ENCODE measurements around the gene HSD17B10.
"Not testable (repeated sequence)": the region's sequence is repeated elsewhere in the genome, so short reads cannot be mapped to it uniquely, and the experiment has no call there.

HSD17B10 gene

DNA sequence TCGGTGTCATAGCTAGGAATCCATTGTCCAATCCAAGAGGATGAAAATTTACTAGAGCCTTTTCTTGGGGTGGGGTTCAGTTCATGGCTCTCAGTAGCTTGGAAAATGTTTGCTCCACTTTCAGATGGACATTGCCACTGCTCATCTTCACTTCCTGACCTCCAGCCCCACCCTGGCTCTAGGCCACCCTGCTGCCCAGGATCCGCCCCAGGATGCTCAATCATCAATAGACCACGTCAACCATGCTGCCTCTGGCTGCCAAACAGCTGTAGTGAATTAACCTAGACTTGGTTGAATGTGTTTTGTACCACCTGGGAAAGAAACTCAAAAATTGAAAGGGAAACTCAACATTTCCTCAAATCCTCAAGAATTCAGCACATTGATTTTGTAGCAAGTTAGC is 37.2 kb upstream of the HSD17B10 start:
- Histone ChIP-seq H3K27ac (ENCODE audit: low read depth, low read length) (no peak overlapping the region), H3K27me3 (ENCODE audit: control insufficient read depth, low read length) (no peaks in the 10 kb centered on the region), H3K4me2 (ENCODE audit: low read length) (no peak overlapping the region), H3K4me1 (ENCODE audit: control insufficient read depth, low read length) (no peaks in the 10 kb centered on the region), H3K9me3 (ENCODE audit: control insufficient read depth, insufficient read depth, low read length) (no peaks in the 10 kb centered on the region), H4K20me1 (ENCODE audit: control insufficient read depth, insufficient read depth, low read depth, low read length) (no peaks in the 10 kb centered on the region), H3K79me2 (ENCODE audit: control insufficient read depth, low read length) (no peaks in the 10 kb centered on the region), H3K9me2 (replicated peaks; ENCODE audit: control insufficient read depth, low read length) (no peaks in the 10 kb centered on the region), H3K36me3 (ENCODE audit: control insufficient read depth, low read length) (no peaks in the 10 kb centered on the region), H3K4me3 (ENCODE audit: low read length) (no peak overlapping the region), H3F3A (ENCODE audit: control insufficient read depth, insufficient read depth) (no peaks in the 10 kb centered on the region)
- no peak for TF ChIP-seq EZH2phosphoT487 (IDR thresholded peaks at IDR 0.05; ENCODE audit: borderline replicate concordance, low read length)
- TF ChIP-seq, protein P1, sequence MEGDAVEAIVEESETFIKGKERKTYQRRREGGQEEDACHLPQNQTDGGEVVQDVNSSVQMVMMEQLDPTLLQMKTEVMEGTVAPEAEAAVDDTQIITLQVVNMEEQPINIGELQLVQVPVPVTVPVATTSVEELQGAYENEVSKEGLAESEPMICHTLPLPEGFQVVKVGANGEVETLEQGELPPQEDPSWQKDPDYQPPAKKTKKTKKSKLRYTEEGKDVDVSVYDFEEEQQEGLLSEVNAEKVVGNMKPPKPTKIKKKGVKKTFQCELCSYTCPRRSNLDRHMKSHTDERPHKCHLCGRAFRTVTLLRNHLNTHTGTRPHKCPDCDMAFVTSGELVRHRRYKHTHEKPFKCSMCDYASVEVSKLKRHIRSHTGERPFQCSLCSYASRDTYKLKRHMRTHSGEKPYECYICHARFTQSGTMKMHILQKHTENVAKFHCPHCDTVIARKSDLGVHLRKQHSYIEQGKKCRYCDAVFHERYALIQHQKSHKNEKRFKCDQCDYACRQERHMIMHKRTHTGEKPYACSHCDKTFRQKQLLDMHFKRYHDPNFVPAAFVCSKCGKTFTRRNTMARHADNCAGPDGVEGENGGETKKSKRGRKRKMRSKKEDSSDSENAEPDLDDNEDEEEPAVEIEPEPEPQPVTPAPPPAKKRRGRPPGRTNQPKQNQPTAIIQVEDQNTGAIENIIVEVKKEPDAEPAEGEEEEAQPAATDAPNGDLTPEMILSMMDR (IDR thresholded peaks at IDR 0.05; ENCODE audit: low read depth, low read length, poor library complexity, severe bottlenecking), result no peak

DNA sequence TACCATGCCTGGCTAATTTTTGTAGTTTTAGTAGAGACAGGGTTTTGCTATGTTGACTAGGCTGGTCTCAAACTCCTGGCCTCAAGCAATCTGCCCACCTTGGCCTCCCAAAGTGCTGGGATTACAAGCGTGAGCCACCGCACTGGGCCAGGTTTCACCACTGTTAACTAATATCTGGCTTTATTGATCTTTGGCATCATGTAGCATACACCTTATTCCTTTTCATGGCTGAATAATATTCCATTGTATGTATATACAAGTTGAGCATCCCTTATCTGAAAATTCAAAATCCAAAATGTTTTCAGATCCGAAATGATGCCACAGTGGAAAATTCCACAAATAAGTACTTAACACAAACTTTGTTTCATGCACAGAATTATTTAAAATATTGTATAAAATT is 34.5 kb upstream of the HSD17B10 start:
- H3K4me1 ChIP-seq (ENCODE audit: control insufficient read depth, low read length); H3K9me2 ChIP-seq (replicated peaks; ENCODE audit: control insufficient read depth, low read length); H3K4me2 ChIP-seq (ENCODE audit: low read length); H3K79me2 ChIP-seq (ENCODE audit: control insufficient read depth, low read length); H3K36me3 ChIP-seq (ENCODE audit: control insufficient read depth, low read length); H3K27ac ChIP-seq (ENCODE audit: low read depth, low read length); H3K4me3 ChIP-seq (ENCODE audit: low read length); H3K9me3 ChIP-seq (ENCODE audit: control insufficient read depth, insufficient read depth, low read length); H4K20me1 ChIP-seq (ENCODE audit: control insufficient read depth, insufficient read depth, low read depth, low read length); H3K27me3 ChIP-seq (ENCODE audit: control insufficient read depth, low read length); H3F3A ChIP-seq (ENCODE audit: control insufficient read depth, insufficient read depth): not testable (repeated sequence)

DNA sequence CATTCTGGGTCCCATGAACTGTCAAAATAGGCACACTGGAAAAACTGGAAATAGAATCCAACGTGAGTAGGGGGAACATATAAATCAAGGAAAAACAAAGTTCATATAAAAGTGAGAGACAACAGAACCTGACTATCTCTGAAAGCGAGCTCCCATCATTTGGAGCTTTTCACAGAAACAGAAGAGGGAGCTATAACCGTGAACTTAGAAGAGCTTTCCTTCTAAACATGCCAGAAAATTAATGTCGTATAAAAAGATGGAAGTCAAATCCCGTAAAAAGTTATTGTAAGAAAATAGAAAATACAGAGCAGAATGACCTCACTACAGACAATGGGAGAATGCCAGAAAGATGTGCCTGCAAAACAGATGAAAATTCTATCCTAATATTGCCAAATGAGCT is 23.9 kb upstream of the HSD17B10 start:
- no peak overlapping the region for H3K4me2 ChIP-seq (ENCODE audit: low read length)
- no peak overlapping the region for H3K4me3 ChIP-seq (ENCODE audit: low read length)
- TF ChIP-seq, protein P1 (IDR thresholded peaks at IDR 0.05; ENCODE audit: low read depth, low read length, poor library complexity, severe bottlenecking), result no peak
- TF ChIP-seq EZH2phosphoT487 (IDR thresholded peaks at IDR 0.05; ENCODE audit: borderline replicate concordance, low read length), result no peak
- H3K27me3 ChIP-seq (ENCODE audit: control insufficient read depth, low read length), result no peaks in the 10 kb centered on the region
- H3K9me2 ChIP-seq (replicated peaks; ENCODE audit: control insufficient read depth, low read length), result no peaks in the 10 kb centered on the region
- H3F3A ChIP-seq (ENCODE audit: control insufficient read depth, insufficient read depth), result no peaks in the 10 kb centered on the region
- H3K79me2 ChIP-seq (ENCODE audit: control insufficient read depth, low read length), result no peaks in the 10 kb centered on the region
- H3K36me3 ChIP-seq (ENCODE audit: control insufficient read depth, low read length), result no peaks in the 10 kb centered on the region
- no peaks in the 10 kb centered on the region for H4K20me1 ChIP-seq (ENCODE audit: control insufficient read depth, insufficient read depth, low read depth, low read length)
- H3K27ac ChIP-seq (ENCODE audit: low read depth, low read length), result no peak overlapping the region
- H3K9me3 ChIP-seq (ENCODE audit: control insufficient read depth, insufficient read depth, low read length), result no peaks in the 10 kb centered on the region
- H3K4me1 ChIP-seq (ENCODE audit: control insufficient read depth, low read length), result no peaks in the 10 kb centered on the region

DNA sequence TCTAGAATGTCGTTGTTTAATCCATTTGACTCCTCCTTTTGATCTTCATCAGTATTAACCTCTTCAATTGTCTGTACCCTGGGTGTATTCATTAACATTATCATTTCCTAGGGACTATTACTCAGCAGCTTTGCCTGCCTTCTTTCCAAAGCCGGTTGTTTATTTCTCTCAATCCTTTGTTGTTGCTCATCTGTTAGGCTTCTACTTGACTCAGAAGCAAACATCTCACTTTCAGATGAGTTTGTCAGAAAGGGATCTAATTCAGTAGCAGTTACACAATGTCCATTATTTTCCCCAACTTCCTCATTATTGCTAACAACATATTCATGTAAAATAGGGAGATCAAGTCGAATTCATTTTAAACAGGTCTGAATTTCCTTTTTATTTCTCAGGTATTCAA is 22.1 kb upstream of the HSD17B10 start:
- Histone ChIP-seq H3K4me2 (ENCODE audit: low read length) (no peak overlapping the region), H3K27me3 (ENCODE audit: control insufficient read depth, low read length) (no peaks in the 10 kb centered on the region), H4K20me1 (ENCODE audit: control insufficient read depth, insufficient read depth, low read depth, low read length) (no peaks in the 10 kb centered on the region), H3K9me2 (replicated peaks; ENCODE audit: control insufficient read depth, low read length) (no peaks in the 10 kb centered on the region), H3K79me2 (ENCODE audit: control insufficient read depth, low read length) (no peaks in the 10 kb centered on the region), H3K4me3 (ENCODE audit: low read length) (no peak overlapping the region), H3K27ac (ENCODE audit: low read depth, low read length) (no peak overlapping the region), H3K9me3 (ENCODE audit: control insufficient read depth, insufficient read depth, low read length) (no peaks in the 10 kb centered on the region), H3K36me3 (ENCODE audit: control insufficient read depth, low read length) (no peaks in the 10 kb centered on the region), H3F3A (ENCODE audit: control insufficient read depth, insufficient read depth) (no peaks in the 10 kb centered on the region), H3K4me1 (ENCODE audit: control insufficient read depth, low read length) (no peaks in the 10 kb centered on the region)
- TF ChIP-seq, protein P1 (IDR thresholded peaks at IDR 0.05; ENCODE audit: low read depth, low read length, poor library complexity, severe bottlenecking), result no peak
- no peak for TF ChIP-seq EZH2phosphoT487 (IDR thresholded peaks at IDR 0.05; ENCODE audit: borderline replicate concordance, low read length)

All from DOHH2 (cell line).